ENCODE measurements around the gene OR51B5. TPM values are rescaled to one million over a fixed set of nuclear protein-coding genes. Genes with fewer than 3 reads are reported as not detected.
A peak's percentile ranks its signal among the peaks of the same experiment; 100 is the strongest.

Gene OR51B5
- total and polyA plus RNA-seq, 2 of the 4 experiments (the other 2 are of a cell fraction): 0.09 to 0.54 TPM

DNA sequence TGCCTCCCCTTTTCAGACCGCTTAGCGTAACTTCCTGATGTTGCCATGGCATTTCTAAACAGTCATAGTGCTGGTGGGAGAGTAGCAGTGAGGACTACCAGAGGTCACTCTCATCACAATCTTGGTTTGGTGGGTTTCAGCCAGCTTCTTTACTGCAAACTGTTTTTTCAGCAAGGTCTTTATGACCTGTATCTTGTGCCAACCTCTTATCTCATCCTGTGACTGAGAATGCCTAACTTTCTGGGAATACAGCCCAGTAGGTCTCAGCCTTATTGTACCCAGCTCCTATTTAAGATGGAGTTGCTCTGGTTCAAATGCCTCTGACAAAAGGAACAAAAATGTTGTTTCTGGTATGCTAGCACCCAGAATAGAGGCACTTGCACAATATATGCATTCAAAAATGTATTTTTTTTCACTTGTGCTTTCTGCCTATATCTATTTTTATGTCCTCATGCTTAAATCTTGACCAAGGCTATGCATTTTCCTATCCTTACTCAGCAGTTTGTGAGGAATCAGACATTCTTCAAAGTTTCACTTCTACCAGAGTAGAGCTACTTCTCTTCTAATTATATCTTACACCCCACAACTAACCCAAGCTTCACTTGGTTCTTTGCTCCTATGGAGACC, 24.2 kb upstream of the OR51B5 start:
- peaks cover 19% of the 10 kb centered on the region for H3K9me1 ChIP-seq (ENCODE audit: insufficient read depth, low read length)
- dilution Hi-C loops (cut with HindIII; ENCODE audit: low sequenced_read_pairs, unreplicated experiment): no loop called here
- H3K27ac ChIP-seq (ENCODE audit: insufficient read depth, low read length): peak overlapping the region; percentile 100
- H3K79me1 ChIP-seq (ENCODE audit: low read depth in 1 of 2, low read length in 2 of 2): peaks cover 0 to 18% of the 10 kb centered on the region in 2 experiments; a peak in 2 of 4 replicates
- peak overlapping the region; percentile 88; the same call in 1 of the 3 replicates for H2BK15ac ChIP-seq (ENCODE audit: low read depth, low read length)
- CTCF ChIA-PET: no interaction called here
- 40% methylated on average over 2 of the region's 2 CpGs; no CpG with 5 or more reads in 1 of the 2 experiments for WGBS, 2 experiments (ENCODE audit: extremely low coverage in 2 of 2, insufficient read length in 1 of 2)
- peak overlapping the region; percentile 39; the same call in 1 of the 2 replicates for H3K4me2 ChIP-seq (ENCODE audit: low read depth, low read length)
- H3K4me1 ChIP-seq (ENCODE audit: control insufficient read depth, insufficient read depth, low read length): peaks cover 26% of the 10 kb centered on the region
- H3K36me3 ChIP-seq (ENCODE audit: control insufficient read depth, insufficient read depth, low read length): no peaks in the 10 kb centered on the region
- peak overlapping the region; percentile 100; the same call in 1 of the 2 replicates for H4K5ac ChIP-seq (ENCODE audit: low read depth, low read length)
- H2BK5ac ChIP-seq (ENCODE audit: low read depth, low read length, poor library complexity, severe bottlenecking): peak overlapping the region; percentile 98
- H3K4ac ChIP-seq (ENCODE audit: low read depth, low read length): peak overlapping the region; percentile 99
- DNase-seq (peak; percentile 93), ATAC-seq (ENCODE audit: low read depth) (peak; percentile 22)
- no peak overlapping the region; the same call in 1 of the 2 replicates for H3K9ac ChIP-seq (ENCODE audit: low read depth, low read length)
- H3K14ac ChIP-seq (replicated peaks; ENCODE audit: low read depth, low read length): peak overlapping the region; percentile 99
- BruUV-seq (replicated peaks): no TSS peak
- H4K20me1 ChIP-seq (ENCODE audit: insufficient read depth, low read length): no peaks in the 10 kb centered on the region
- in situ Hi-C loops (cut with MboI; ENCODE audit: low sequenced_read_pairs): loop anchor here (10.0 kb wide), 1 partner anchor 83 kb away; no protein-coding TSS in a partner anchor
- intact Hi-C loops (cut with micrococcal nuclease): loop anchor here (2.0 to 10.0 kb wide), 2 partner anchors 77 to 317 kb away; partner anchors contain the start of genes TRIM22 and TRIM5
- no peaks in the 10 kb centered on the region for H3K9me3 ChIP-seq (ENCODE audit: control insufficient read depth, insufficient read depth, low read length)
- H2AK9ac ChIP-seq (replicated peaks; ENCODE audit: low read depth, low read length, poor library complexity): no peak overlapping the region
- peak overlapping the region; percentile 100 for H2BK120ac ChIP-seq (ENCODE audit: low read depth, low read length)
- H3K23ac ChIP-seq (ENCODE audit: low read depth, low read length): peak overlapping the region; percentile 77
- no peak overlapping the region for H2AFZ ChIP-seq (replicated peaks; ENCODE audit: low read length, poor library complexity)
- POLR2A ChIA-PET (ENCODE audit: unreplicated experiment): interaction anchor here (0.6 kb wide), 1 partner anchor 78 kb away, joined by 3 read pairs; no protein-coding TSS in a partner anchor
- TF ChIP-seq NFE2L2 (IDR thresholded peaks at IDR 0.05; ENCODE audit: low read depth, low read length) (no peak), MAFK (IDR thresholded peaks at IDR 0.05; ENCODE audit: low read depth, low read length) (peak; percentile 90), FOS (IDR thresholded peaks at IDR 0.05; ENCODE audit: low read depth, low read length) (0 out of 2 replicates have a peak, but pooled peaks have one; percentile 9), USF2 (IDR thresholded peaks at IDR 0.05; ENCODE audit: low read depth, low read length) (no peak), CEBPB (IDR thresholded peaks at IDR 0.05; ENCODE audit: low read depth, low read length) (peak; percentile 94)
- TF ChIP-seq, protein P1, sequence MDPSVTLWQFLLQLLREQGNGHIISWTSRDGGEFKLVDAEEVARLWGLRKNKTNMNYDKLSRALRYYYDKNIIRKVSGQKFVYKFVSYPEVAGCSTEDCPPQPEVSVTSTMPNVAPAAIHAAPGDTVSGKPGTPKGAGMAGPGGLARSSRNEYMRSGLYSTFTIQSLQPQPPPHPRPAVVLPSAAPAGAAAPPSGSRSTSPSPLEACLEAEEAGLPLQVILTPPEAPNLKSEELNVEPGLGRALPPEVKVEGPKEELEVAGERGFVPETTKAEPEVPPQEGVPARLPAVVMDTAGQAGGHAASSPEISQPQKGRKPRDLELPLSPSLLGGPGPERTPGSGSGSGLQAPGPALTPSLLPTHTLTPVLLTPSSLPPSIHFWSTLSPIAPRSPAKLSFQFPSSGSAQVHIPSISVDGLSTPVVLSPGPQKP (IDR thresholded peaks at IDR 0.05; ENCODE audit: borderline replicate concordance, low read depth, low read length): no peak
- peak overlapping the region; percentile 99 for H2BK20ac ChIP-seq (ENCODE audit: low read depth, low read length)
- H3K18ac ChIP-seq (ENCODE audit: low read depth, low read length): peak overlapping the region; percentile 100
- peak overlapping the region; percentile 81 for H3K56ac ChIP-seq (ENCODE audit: extremely low read depth, insufficient read depth, low read length)
- peak overlapping the region; percentile 95 to 97 for H4K8ac ChIP-seq (ENCODE audit: low read depth in 2 of 2, low read length in 2 of 2)
- no peaks in the 10 kb centered on the region for H3K27me3 ChIP-seq (ENCODE audit: control insufficient read depth, insufficient read depth, low read length)
- H2AK5ac ChIP-seq (ENCODE audit: low read depth, low read length): peak overlapping the region; percentile 85
- no peak overlapping the region for H3K4me3 ChIP-seq (ENCODE audit: insufficient read depth, low read depth, low read length)
- peak overlapping the region; percentile 98 for H4K91ac ChIP-seq (ENCODE audit: insufficient read depth, low read depth, low read length)
